ENCODE results near the gene PSME1.

GRCh38 chr14:24092505-24093206, 43.3 kb upstream of the PSME1 start:
- TF ChIP-seq, protein P1, sequence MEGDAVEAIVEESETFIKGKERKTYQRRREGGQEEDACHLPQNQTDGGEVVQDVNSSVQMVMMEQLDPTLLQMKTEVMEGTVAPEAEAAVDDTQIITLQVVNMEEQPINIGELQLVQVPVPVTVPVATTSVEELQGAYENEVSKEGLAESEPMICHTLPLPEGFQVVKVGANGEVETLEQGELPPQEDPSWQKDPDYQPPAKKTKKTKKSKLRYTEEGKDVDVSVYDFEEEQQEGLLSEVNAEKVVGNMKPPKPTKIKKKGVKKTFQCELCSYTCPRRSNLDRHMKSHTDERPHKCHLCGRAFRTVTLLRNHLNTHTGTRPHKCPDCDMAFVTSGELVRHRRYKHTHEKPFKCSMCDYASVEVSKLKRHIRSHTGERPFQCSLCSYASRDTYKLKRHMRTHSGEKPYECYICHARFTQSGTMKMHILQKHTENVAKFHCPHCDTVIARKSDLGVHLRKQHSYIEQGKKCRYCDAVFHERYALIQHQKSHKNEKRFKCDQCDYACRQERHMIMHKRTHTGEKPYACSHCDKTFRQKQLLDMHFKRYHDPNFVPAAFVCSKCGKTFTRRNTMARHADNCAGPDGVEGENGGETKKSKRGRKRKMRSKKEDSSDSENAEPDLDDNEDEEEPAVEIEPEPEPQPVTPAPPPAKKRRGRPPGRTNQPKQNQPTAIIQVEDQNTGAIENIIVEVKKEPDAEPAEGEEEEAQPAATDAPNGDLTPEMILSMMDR (conservative IDR thresholded peaks at IDR 0.05 in 1 of 2, IDR thresholded peaks at IDR 0.05 in 1 of 2; ENCODE audit: low read depth in 1 of 2, low read length in 2 of 2), result no peak
- TF ChIP-seq EZH2 (IDR thresholded peaks at IDR 0.05; ENCODE audit: low read length, missing control alignments), result no peak

All from fibroblast of lung (primary cell).